Measurements from ENCODE around the gene HMGCLL1.

DNA sequence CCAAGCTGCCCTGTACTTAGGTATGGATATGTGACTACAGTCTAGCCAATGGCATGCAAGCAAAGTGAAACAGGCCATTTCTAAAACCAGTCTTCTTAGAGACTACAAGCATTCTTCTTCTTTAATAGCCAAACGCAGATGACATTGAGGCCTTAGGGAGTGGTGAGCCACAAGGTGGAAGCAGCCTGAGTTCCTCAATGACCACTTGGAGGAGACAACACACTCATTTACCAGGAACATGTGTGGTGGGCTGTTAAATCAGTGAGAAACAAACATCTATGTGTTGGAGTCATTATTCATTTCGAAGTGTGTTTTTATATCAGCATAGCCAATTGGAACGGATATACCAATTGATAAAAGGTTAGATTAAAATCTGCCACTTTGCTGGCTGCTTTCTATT, 129.8 kb downstream of the HMGCLL1 start:
- TF ChIP-seq CTCF (IDR thresholded peaks at IDR 0.05) (no peak), POLR2AphosphoS5 (IDR thresholded peaks at IDR 0.05) (no peak), POLR2A (IDR thresholded peaks at IDR 0.05) (no peak), EP300 (IDR thresholded peaks at IDR 0.05) (no peak)

Data from stomach (tissue), 4 donors.